Neural progenitor cell (in vitro differentiated cells): ENCODE data around the gene PPP1CC. TPM values are rescaled to one million over a fixed set of nuclear protein-coding genes. Genes with fewer than 3 reads are reported as not detected.

ENCODE experiments used
- DNase-seq: peaks from one replicate; pipeline ENCODE4 v3.0.0-alpha.2; 2016; ENCODE audit warnings: low spot score
- H2AFZ ChIP-seq: fragments of 200-600 bp; sonication (generic); replicated peaks from 2 replicates; pipeline ENCODE4 v1.6.1; 2016; ENCODE audit warnings: antibody characterized with exemption
- H3F3A ChIP-seq: fragments of 200-600 bp; sonication (generic); 2 replicates; pipeline ENCODE4 v1.6.1; 2016; ENCODE audit warnings: antibody characterized with exemption, low read depth
- H3K27ac ChIP-seq: fragments of 200-600 bp; sonication (generic); 2 replicates; pipeline ENCODE4 v1.5.1; 2016; ENCODE audit warnings: mild to moderate bottlenecking
- H3K27me3 ChIP-seq: fragments of 200-600 bp; sonication (generic); 2 replicates; pipeline ENCODE4 v1.6.1; 2016; ENCODE audit warnings: mild to moderate bottlenecking, moderate library complexity
- H3K36me3 ChIP-seq: fragments of 200-600 bp; sonication (generic); 2 replicates; pipeline ENCODE4 v1.5.1; 2016
- H3K4me1 ChIP-seq: fragments of 200-600 bp; sonication (generic); 2 replicates; pipeline ENCODE4 v1.6.1; 2016; ENCODE audit warnings: mixed run types
- H3K4me2 ChIP-seq: fragments of 200-600 bp; sonication (generic); 2 replicates; pipeline ENCODE4 v1.6.1; 2016
- H3K4me3 ChIP-seq: fragments of 200-600 bp; sonication (generic); 2 replicates; pipeline ENCODE4 v1.5.1; 2016
- H3K79me2 ChIP-seq: fragments of 200-600 bp; sonication (generic); 2 replicates; pipeline ENCODE4 v1.6.1; 2016; ENCODE audit warnings: low read depth
- H3K9ac ChIP-seq: fragments of 200-600 bp; sonication (generic); 2 replicates; pipeline ENCODE4 v1.6.1; 2016
- H3K9me3 ChIP-seq: fragments of 200-600 bp; sonication (generic); 2 replicates; pipeline ENCODE4 v1.5.1; 2016; ENCODE audit warnings: low read depth
- H4K20me1 ChIP-seq: fragments of 200-600 bp; sonication (generic); 2 replicates; pipeline ENCODE4 v1.6.1; 2016; ENCODE audit warnings: low read depth
- H3K27ac Mint-ChIP-seq: 3 replicates; pipeline ENCODE4 v1.8.0; 2021; ENCODE audit warnings: mixed read lengths
- H3K27me3 Mint-ChIP-seq: 2 replicates; pipeline ENCODE4 v1.8.0; 2022; ENCODE audit warnings: low read depth, mild to moderate bottlenecking, inconsistent platforms, moderate library complexity, mixed read lengths; ENCODE audit not compliant: insufficient read depth
- H3K36me3 Mint-ChIP-seq: 3 replicates; pipeline ENCODE4 v1.8.0; 2021; ENCODE audit warnings: mixed read lengths
- H3K4me1 Mint-ChIP-seq: 3 replicates; pipeline ENCODE4 v1.8.0; 2021; ENCODE audit warnings: mixed read lengths
- H3K4me3 Mint-ChIP-seq: 3 replicates; pipeline ENCODE4 v1.8.0; 2021; ENCODE audit warnings: mild to moderate bottlenecking, moderate library complexity, mixed read lengths
- H3K9me3 Mint-ChIP-seq: 3 replicates; pipeline ENCODE4 v1.8.0; 2020; ENCODE audit warnings: mixed read lengths
- CTCF ChIP-seq: fragments of 200-600 bp; sonication (generic); IDR thresholded peaks from 2 replicates; pipeline ENCODE4 v1.5.1; 2017; ENCODE audit warnings: antibody characterized with exemption, mild to moderate bottlenecking
- EZH2 ChIP-seq: fragments of 200-600 bp; sonication (generic); IDR thresholded peaks from 2 replicates; pipeline ENCODE4 v1.6.1; 2017; ENCODE audit warnings: antibody characterized with exemption, mild to moderate bottlenecking, moderate library complexity
- EZH2phosphoT487 ChIP-seq: fragments of 200-600 bp; sonication (generic); IDR thresholded peaks from 2 replicates; pipeline ENCODE4 v1.6.1; 2017; ENCODE audit warnings: antibody characterized with exemption
- total RNA-seq: library from RNA; depleted of rRNA; stranded (reverse); fragments of >200 nt; gene quantifications from 2 replicates; pipeline ENCODE4 v1.2.3, GENCODE V29; 2015; ENCODE audit warnings: low replicate concordance

PPP1CC gene
- total RNA-seq, 1 donor from 2014 or later, result 629 TPM

GRCh38 chr12:110688446-110689280 is 54.0 kb downstream of the PPP1CC start, which contains the start of gene HVCN1:
TSS of gene HVCN1 (minus strand) at chr12:110689115. CDS start at chr12:110683245, 5,870 bp downstream.
- H3K27ac ChIP-seq, result no peak within 1 kb of the TSS
- no peak within 1 kb of the TSS for H3K9ac ChIP-seq
- peaks cover 6% of the 10 kb centered on the region for H3K9me3 Mint-ChIP-seq
- H2AFZ ChIP-seq, result peak within 1 kb of the TSS; percentile 96
- H3K36me3 ChIP-seq, result no peaks in the 10 kb centered on the region
- peak; percentile 82 for DNase-seq
- H3F3A ChIP-seq, result peaks cover 7% of the 10 kb centered on the region
- H3K27me3 ChIP-seq, result peaks cover 19% of the 10 kb centered on the region
- H3K4me3 Mint-ChIP-seq, result peak within 1 kb of the TSS; percentile 87
- peaks cover 9% of the 10 kb centered on the region for H3K4me1 ChIP-seq
- H3K79me2 ChIP-seq, result no peaks in the 10 kb centered on the region
- TF ChIP-seq CTCF (no peak), EZH2phosphoT487 (no peak), EZH2 (peak; percentile 30)
- peak within 1 kb of the TSS; percentile 92 for H3K4me2 ChIP-seq
- H4K20me1 ChIP-seq, result no peaks in the 10 kb centered on the region
- H3K4me1 Mint-ChIP-seq, result peaks cover 11% of the 10 kb centered on the region
- peaks cover 17% of the 10 kb centered on the region for H3K27me3 Mint-ChIP-seq
- no peaks in the 10 kb centered on the region for H3K9me3 ChIP-seq
- H3K4me3 ChIP-seq, result peak within 1 kb of the TSS; percentile 69
- peak within 1 kb of the TSS; percentile 97 for H3K27ac Mint-ChIP-seq
- H3K36me3 Mint-ChIP-seq, result no peaks in the 10 kb centered on the region

GRCh38 chr12:110687396-110688169 is 55.1 kb downstream of the PPP1CC start:
- no peaks in the 10 kb centered on the region for H3K9me3 ChIP-seq
- H3K4me1 ChIP-seq, result peaks cover 9% of the 10 kb centered on the region
- TF ChIP-seq CTCF (no peak), EZH2 (peak; percentile 2), EZH2phosphoT487 (no peak)
- H3K36me3 ChIP-seq, result no peaks in the 10 kb centered on the region
- no peak overlapping the region for H3K4me3 ChIP-seq
- no peaks in the 10 kb centered on the region for H3K36me3 Mint-ChIP-seq
- no peak overlapping the region for H3K9ac ChIP-seq
- peaks cover 7% of the 10 kb centered on the region for H3F3A ChIP-seq
- no peak overlapping the region for H3K27ac ChIP-seq
- H2AFZ ChIP-seq, result no peak overlapping the region
- no peak overlapping the region for H3K4me2 ChIP-seq
- H4K20me1 ChIP-seq, result no peaks in the 10 kb centered on the region
- peak overlapping the region; percentile 83 for H3K4me3 Mint-ChIP-seq
- H3K9me3 Mint-ChIP-seq, result peaks cover 6% of the 10 kb centered on the region
- DNase-seq, result no peak
- H3K4me1 Mint-ChIP-seq, result peaks cover 11% of the 10 kb centered on the region
- no peak overlapping the region for H3K27ac Mint-ChIP-seq
- no peaks in the 10 kb centered on the region for H3K79me2 ChIP-seq
- peaks cover 19% of the 10 kb centered on the region for H3K27me3 ChIP-seq
- H3K27me3 Mint-ChIP-seq, result peaks cover 17% of the 10 kb centered on the region

- no peaks in the 10 kb centered on the region for H3K36me3 ChIP-seq
- Mint-ChIP-seq H3K27me3 (peaks cover 10% of the 10 kb centered on the region), H3K36me3 (no peaks in the 10 kb centered on the region), H3K4me1 (peaks cover 11% of the 10 kb centered on the region), H3K4me3 (no peak overlapping the region), H3K9me3 (peaks cover 6% of the 10 kb centered on the region), H3K27ac (peak overlapping the region; percentile 29)
- no peak overlapping the region for H3K9ac ChIP-seq
- H3K27me3 ChIP-seq, result peaks cover 19% of the 10 kb centered on the region
- peaks cover 7% of the 10 kb centered on the region for H3F3A ChIP-seq
- H3K27ac ChIP-seq, result no peak overlapping the region
- H3K4me3 ChIP-seq, result no peak overlapping the region
- H4K20me1 ChIP-seq, result no peaks in the 10 kb centered on the region
- H3K79me2 ChIP-seq, result no peaks in the 10 kb centered on the region
- H3K9me3 ChIP-seq, result no peaks in the 10 kb centered on the region
- no peak for DNase-seq
- H3K4me2 ChIP-seq, result no peak overlapping the region
- H2AFZ ChIP-seq, result no peak overlapping the region
- H3K4me1 ChIP-seq, result peaks cover 9% of the 10 kb centered on the region
- TF ChIP-seq EZH2 (no peak), EZH2phosphoT487 (no peak), CTCF (no peak)
Measured at GRCh38 chr12:110686294-110686903, 56.3 kb downstream of the PPP1CC start.
